Measurements from ENCODE around the gene FTH1.

GRCh38 chr11:61976420-61976800 lies 9.0 kb upstream of the FTH1 start:
- TF ChIP-seq CTCF (conservative IDR thresholded peaks at IDR 0.05; ENCODE audit: low read depth, low read length) = no peak
- no peak for TF ChIP-seq MXI1 (IDR thresholded peaks at IDR 0.05; ENCODE audit: borderline replicate concordance, low read depth, low read length)
- TF ChIP-seq RFX5 (IDR thresholded peaks at IDR 0.05; ENCODE audit: low read depth, low read length) = no peak
- no peak for TF ChIP-seq NFE2L2 (IDR thresholded peaks at IDR 0.05; ENCODE audit: low read depth, low read length)
- TF ChIP-seq POLR2A (IDR thresholded peaks at IDR 0.05; ENCODE audit: low read depth, low read length) = no peak
- TF ChIP-seq FOS (IDR thresholded peaks at IDR 0.05; ENCODE audit: low read depth, low read length) = no peak

Data from IMR-90 (cell line).